Measurements from ENCODE around the gene RIPK4.

DNA sequence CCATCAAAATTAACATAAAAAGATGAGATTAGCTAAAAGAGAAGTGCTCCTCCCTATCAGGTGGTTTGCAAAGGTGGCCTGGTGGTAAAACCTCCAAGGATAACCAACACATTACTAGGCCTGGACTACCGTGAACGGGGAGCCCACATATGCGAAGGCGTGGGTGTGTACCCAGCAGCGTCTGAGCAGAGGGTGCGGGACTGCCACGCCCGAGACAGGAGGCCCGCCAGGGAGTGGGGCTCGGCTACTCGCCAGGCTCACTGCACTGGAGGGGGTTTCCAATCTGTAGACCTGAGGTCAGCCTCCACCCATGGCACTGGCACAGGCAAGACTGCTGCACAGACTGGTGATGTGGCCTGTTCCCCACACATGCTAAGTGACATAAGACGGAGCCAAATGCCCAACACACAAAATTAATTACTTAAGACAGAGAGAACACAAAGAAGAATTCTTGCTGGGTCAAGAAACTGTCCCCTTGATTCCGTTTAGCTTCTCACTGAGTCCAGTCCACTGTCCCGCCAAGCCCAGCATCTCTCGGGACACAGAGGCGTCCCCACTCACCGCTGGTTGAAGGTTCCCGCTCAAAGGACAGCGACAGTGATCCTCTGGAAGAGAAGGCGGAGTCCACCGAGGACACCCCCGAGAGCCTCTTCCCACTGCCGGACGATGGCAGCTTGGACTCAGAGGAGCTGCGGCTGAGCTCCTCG is 23.4 kb downstream of the RIPK4 start:
- TF ChIP-seq, protein P1, sequence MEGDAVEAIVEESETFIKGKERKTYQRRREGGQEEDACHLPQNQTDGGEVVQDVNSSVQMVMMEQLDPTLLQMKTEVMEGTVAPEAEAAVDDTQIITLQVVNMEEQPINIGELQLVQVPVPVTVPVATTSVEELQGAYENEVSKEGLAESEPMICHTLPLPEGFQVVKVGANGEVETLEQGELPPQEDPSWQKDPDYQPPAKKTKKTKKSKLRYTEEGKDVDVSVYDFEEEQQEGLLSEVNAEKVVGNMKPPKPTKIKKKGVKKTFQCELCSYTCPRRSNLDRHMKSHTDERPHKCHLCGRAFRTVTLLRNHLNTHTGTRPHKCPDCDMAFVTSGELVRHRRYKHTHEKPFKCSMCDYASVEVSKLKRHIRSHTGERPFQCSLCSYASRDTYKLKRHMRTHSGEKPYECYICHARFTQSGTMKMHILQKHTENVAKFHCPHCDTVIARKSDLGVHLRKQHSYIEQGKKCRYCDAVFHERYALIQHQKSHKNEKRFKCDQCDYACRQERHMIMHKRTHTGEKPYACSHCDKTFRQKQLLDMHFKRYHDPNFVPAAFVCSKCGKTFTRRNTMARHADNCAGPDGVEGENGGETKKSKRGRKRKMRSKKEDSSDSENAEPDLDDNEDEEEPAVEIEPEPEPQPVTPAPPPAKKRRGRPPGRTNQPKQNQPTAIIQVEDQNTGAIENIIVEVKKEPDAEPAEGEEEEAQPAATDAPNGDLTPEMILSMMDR (IDR thresholded peaks at IDR 0.05), result no peak
- TF ChIP-seq ZFX (IDR thresholded peaks at IDR 0.05; ENCODE audit: borderline replicate concordance), result no peak

All from 22Rv1 (cell line).